ENCODE measurements around the gene CFAP20DC.

Gene CFAP20DC

DNA sequence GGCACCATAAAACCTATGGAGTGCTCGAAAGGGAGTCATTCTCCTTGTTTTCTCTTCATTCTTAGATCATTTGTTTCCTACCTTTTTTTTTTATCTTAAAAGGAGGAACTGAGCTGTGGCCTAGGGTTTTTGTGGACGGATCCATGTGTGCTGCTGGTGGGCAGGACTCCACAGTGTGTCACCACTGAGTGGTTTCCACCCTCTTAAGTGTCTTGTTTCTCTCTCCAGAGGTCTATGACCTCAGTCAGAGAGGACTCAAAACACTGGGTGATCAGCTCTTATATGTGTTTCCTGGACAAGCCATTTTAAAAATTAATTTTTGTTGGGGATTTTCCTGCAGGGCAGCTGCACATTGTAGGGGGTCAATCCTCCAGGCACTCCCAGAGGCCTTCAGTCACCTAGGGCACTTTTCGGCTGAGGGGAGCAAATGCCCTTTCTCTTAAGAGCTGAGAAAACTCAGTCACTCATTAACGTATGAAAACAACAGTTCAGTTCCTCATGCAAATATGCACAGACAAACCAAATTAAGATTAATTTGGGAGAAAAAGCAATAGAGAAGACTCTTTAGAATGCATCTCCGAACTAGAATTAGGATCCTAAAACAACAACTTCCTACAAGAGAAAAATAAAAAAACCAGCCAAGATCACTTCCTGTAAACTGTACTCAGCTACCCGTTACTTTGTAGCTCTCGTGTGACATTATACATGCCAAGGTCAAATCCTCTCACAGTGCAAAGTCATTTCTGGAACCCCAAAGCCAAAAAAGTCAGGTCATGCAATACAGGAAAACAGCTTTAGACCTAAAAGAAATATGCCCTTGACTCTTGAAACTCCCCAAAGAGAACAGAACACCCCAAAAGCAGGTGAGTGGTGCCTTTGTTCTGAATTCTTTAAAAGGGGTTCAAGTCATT is 355.6 kb downstream of the CFAP20DC start:
- Histone ChIP-seq H3K4me1 (ENCODE audit: low read length) (no peaks in the 10 kb centered on the region), H3K9ac (ENCODE audit: low read length) (no peak overlapping the region), H2AFZ (ENCODE audit: low read length) (no peak overlapping the region), H4K20me1 (ENCODE audit: insufficient read depth, low read length) (no peaks in the 10 kb centered on the region), H3K4me2 (ENCODE audit: low read depth, low read length) (no peak overlapping the region), H3K4me3 (ENCODE audit: low read length) (no peak overlapping the region), H3K36me3 (replicated peaks; ENCODE audit: insufficient read depth, low read length) (no peaks in the 10 kb centered on the region), H3K27me3 (replicated peaks; ENCODE audit: insufficient read depth, low read length) (no peaks in the 10 kb centered on the region), H3K79me2 (ENCODE audit: low read length) (no peaks in the 10 kb centered on the region), H3K9me3 (replicated peaks; ENCODE audit: insufficient read depth, low read length) (no peaks in the 10 kb centered on the region), H3K27ac (ENCODE audit: low read length) (no peak overlapping the region), H3K9me2 (replicated peaks; ENCODE audit: insufficient read depth, low read length) (no peaks in the 10 kb centered on the region), H3F3A (ENCODE audit: insufficient read depth, low read length) (no peaks in the 10 kb centered on the region)
- TF ChIP-seq EZH2phosphoT487 (IDR thresholded peaks at IDR 0.05; ENCODE audit: low read length) (no peak), EZH2 (optimal IDR thresholded peaks at IDR 0.05; ENCODE audit: low read depth, low read length) (no peak)
- TF ChIP-seq, protein P1, sequence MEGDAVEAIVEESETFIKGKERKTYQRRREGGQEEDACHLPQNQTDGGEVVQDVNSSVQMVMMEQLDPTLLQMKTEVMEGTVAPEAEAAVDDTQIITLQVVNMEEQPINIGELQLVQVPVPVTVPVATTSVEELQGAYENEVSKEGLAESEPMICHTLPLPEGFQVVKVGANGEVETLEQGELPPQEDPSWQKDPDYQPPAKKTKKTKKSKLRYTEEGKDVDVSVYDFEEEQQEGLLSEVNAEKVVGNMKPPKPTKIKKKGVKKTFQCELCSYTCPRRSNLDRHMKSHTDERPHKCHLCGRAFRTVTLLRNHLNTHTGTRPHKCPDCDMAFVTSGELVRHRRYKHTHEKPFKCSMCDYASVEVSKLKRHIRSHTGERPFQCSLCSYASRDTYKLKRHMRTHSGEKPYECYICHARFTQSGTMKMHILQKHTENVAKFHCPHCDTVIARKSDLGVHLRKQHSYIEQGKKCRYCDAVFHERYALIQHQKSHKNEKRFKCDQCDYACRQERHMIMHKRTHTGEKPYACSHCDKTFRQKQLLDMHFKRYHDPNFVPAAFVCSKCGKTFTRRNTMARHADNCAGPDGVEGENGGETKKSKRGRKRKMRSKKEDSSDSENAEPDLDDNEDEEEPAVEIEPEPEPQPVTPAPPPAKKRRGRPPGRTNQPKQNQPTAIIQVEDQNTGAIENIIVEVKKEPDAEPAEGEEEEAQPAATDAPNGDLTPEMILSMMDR (IDR thresholded peaks at IDR 0.05; ENCODE audit: low read length): no peak
- DNase-seq: no peak

DNA sequence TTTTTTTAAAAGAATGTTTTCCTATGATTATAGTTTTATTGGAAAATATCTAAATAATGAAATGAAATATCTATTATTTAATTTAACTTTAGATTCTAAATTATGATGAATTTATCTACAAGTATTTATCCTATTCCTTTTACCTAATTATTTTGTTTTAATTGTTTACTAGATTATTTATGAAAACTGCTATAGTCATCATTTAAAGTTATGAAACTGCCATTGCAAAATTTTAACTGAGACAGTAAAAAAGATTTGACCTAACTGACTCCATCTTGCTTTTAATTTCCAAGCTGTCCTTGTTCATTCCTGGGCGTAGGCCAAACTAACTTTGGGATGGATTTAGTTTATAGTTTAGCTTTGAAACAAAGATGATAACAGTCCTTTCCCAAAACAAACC is 357.3 kb downstream of the CFAP20DC start:
- Histone ChIP-seq H4K20me1 (ENCODE audit: insufficient read depth, low read length) (no peaks in the 10 kb centered on the region), H3K79me2 (ENCODE audit: low read length) (no peaks in the 10 kb centered on the region), H3K4me1 (ENCODE audit: low read length) (no peaks in the 10 kb centered on the region), H3K27me3 (replicated peaks; ENCODE audit: insufficient read depth, low read length) (no peaks in the 10 kb centered on the region), H3F3A (ENCODE audit: insufficient read depth, low read length) (no peaks in the 10 kb centered on the region), H3K36me3 (replicated peaks; ENCODE audit: insufficient read depth, low read length) (no peaks in the 10 kb centered on the region), H3K27ac (ENCODE audit: low read length) (no peak overlapping the region), H2AFZ (ENCODE audit: low read length) (no peak overlapping the region), H3K9me2 (replicated peaks; ENCODE audit: insufficient read depth, low read length) (no peaks in the 10 kb centered on the region), H3K4me3 (ENCODE audit: low read length) (no peak overlapping the region), H3K9me3 (replicated peaks; ENCODE audit: insufficient read depth, low read length) (no peaks in the 10 kb centered on the region), H3K9ac (ENCODE audit: low read length) (no peak overlapping the region), H3K4me2 (ENCODE audit: low read depth, low read length) (no peak overlapping the region)
- TF ChIP-seq, protein P1 (IDR thresholded peaks at IDR 0.05; ENCODE audit: low read length): no peak
- TF ChIP-seq EZH2phosphoT487 (IDR thresholded peaks at IDR 0.05; ENCODE audit: low read length) (no peak), EZH2 (optimal IDR thresholded peaks at IDR 0.05; ENCODE audit: low read depth, low read length) (no peak)
- DNase-seq: no peak
